Liver (tissue), 9 donors: ENCODE data around the gene ADCY3. TPM values are rescaled to one million over a fixed set of nuclear protein-coding genes. Genes with fewer than 3 reads are reported as not detected.
"Not testable (repeated sequence)": the region's sequence is repeated elsewhere in the genome, so short reads cannot be mapped to it uniquely, and the experiment has no call there.

ENCODE experiments used
- DNase-seq: peaks from one replicate; pipeline ENCODE4 v3.0.0-alpha.2; 2017; ENCODE audit warnings: low spot score
- H3K27ac ChIP-seq, 2 donors: one replicate each; pipeline ENCODE4 v1.7.0; 2013; ENCODE audit warnings: inconsistent platforms in 2 of 2, low read length in 2 of 2, control low read depth in 1 of 2, low read depth in 1 of 2, mild to moderate bottlenecking in 1 of 2
- H3K27me3 ChIP-seq, 4 donors: one replicate each; pipeline versions ENCODE4 v1.6.1 to v1.7.0; 2013; ENCODE audit warnings: low read length in 3 of 4, inconsistent platforms in 1 of 4, mild to moderate bottlenecking in 1 of 4, moderate library complexity in 1 of 4; ENCODE audit not compliant: control insufficient read depth in 4 of 4, insufficient read depth in 4 of 4
- H3K36me3 ChIP-seq, 4 donors: one replicate each; pipeline versions ENCODE4 v1.6.1 to v1.7.0; 2013; ENCODE audit warnings: low read length in 3 of 4, mild to moderate bottlenecking in 3 of 4, low read depth in 1 of 4, moderate library complexity in 1 of 4; ENCODE audit not compliant: control insufficient read depth in 4 of 4, insufficient read depth in 3 of 4
- H3K4me1 ChIP-seq, 4 donors: one replicate each; pipeline versions ENCODE4 v1.6.1 to v1.7.0; 2013; ENCODE audit warnings: low read length in 3 of 4, mild to moderate bottlenecking in 3 of 4, moderate library complexity in 1 of 4; ENCODE audit not compliant: control insufficient read depth in 4 of 4, insufficient read depth in 4 of 4
- H3K4me3 ChIP-seq, 3 donors: one replicate each; pipeline versions ENCODE4 v1.6.1 to v1.7.0; 2013; ENCODE audit warnings: low read length in 3 of 3, control low read depth in 1 of 3, low read depth in 1 of 3, mild to moderate bottlenecking in 1 of 3
- H3K9ac ChIP-seq, 2 donors: one replicate each; pipeline ENCODE4 v1.7.0; 2013; ENCODE audit warnings: low read length in 2 of 2, mild to moderate bottlenecking in 2 of 2, moderate library complexity in 2 of 2, control low read depth in 1 of 2, low read depth in 1 of 2
- H3K9me3 ChIP-seq, 4 donors: one replicate each; pipeline versions ENCODE4 v1.6.1 to v1.7.0; 2013; ENCODE audit warnings: low read length in 3 of 4; ENCODE audit not compliant: control insufficient read depth in 4 of 4
- ATF3 ChIP-seq: IDR thresholded peaks from 2 replicates; pipeline ENCODE4 v1.6.1; 2016; ENCODE audit warnings: antibody characterized with exemption
- CTCF ChIP-seq: fragments of 150-350 bp; IDR thresholded peaks from 2 replicates; pipeline ENCODE4 v1.5.1; 2017; ENCODE audit warnings: improper control_type of control experiment, low read depth, low read length; ENCODE audit not compliant: missing input control
- EGR1 ChIP-seq, 2 donors: IDR thresholded peaks; 2 replicates each; pipeline ENCODE4 v1.6.1; 2016 to 2018; ENCODE audit warnings: antibody characterized with exemption in 2 of 2, low read depth in 2 of 2
- FOXA1 ChIP-seq: IDR thresholded peaks from 2 replicates; pipeline ENCODE4 v1.6.1; 2016; ENCODE audit warnings: antibody characterized with exemption
- FOXA2 ChIP-seq: IDR thresholded peaks from 2 replicates; pipeline ENCODE4 v1.6.1; 2016; ENCODE audit warnings: antibody characterized with exemption
- GABPA ChIP-seq, 2 donors: IDR thresholded peaks in 1 of 2; conservative IDR thresholded peaks in 1 of 2; 2 replicates each; pipeline ENCODE4 v1.6.1; 2016; ENCODE audit warnings: antibody characterized with exemption in 2 of 2, mild to moderate bottlenecking in 1 of 2, moderate library complexity in 1 of 2
- HNF4A ChIP-seq, 2 donors: conservative IDR thresholded peaks; 2 replicates each; pipeline ENCODE4 v1.6.1; 2016; ENCODE audit warnings: antibody characterized with exemption in 2 of 2, mild to moderate bottlenecking in 2 of 2
- NR2F2 ChIP-seq: IDR thresholded peaks from 2 replicates; pipeline ENCODE4 v1.6.1; 2016; ENCODE audit warnings: antibody characterized with exemption
- RAD21 ChIP-seq, 2 donors: IDR thresholded peaks; 2 replicates each; pipeline ENCODE4 v1.6.1; 2016; ENCODE audit warnings: antibody characterized with exemption in 2 of 2, mild to moderate bottlenecking in 2 of 2
- RXRA ChIP-seq, 2 donors: IDR thresholded peaks; 2 replicates each; pipeline ENCODE4 v1.6.1; 2017 to 2018; ENCODE audit warnings: antibody characterized with exemption in 2 of 2, mild to moderate bottlenecking in 1 of 2
- SP1 ChIP-seq: IDR thresholded peaks from 2 replicates; pipeline ENCODE4 v1.6.1; 2018; ENCODE audit warnings: antibody characterized with exemption, mild to moderate bottlenecking
- WGBS: extraction: QIAGEN DNeasy Blood & Tissue Kit; methylation state at CpG from one replicate; pipeline ENCODE4 v1.1.7; 2013; 5-methylcytosine and 5-hydroxymethylcytosine counted together
- polyA plus RNA-seq, 2 donors: library from polyadenylated mRNA; stranded (reverse) in 1 of 2; unstranded in 1 of 2; fragments of 200-250 nt in 1 of 2; fragments of >200 nt in 1 of 2; fragmentation: Nextera tagmentation in 1 of 2; extraction: Ambion mirVana in 1 of 2; gene quantifications; one replicate each; pipeline versions ENCODE4 v1.2.1 to v1.2.3, GENCODE V29; 2013 to 2015
- total RNA-seq, 2 donors: library from RNA; depleted of rRNA; stranded (reverse); fragments of >200 nt; gene quantifications; one replicate each; pipeline ENCODE4 v1.2.3, GENCODE V29; 2014
- TF ChIP-seq, protein P1 (sequence below): IDR thresholded peaks from 2 replicates; pipeline ENCODE4 v1.6.1; 2016; ENCODE audit warnings: antibody characterized with exemption
- donor health status: healthy.
- donor health status: healthy.
- donor health status: healthy.
- donor health status: healthy.
- donor health status: healthy.

The ADCY3 gene
- total and polyA plus RNA-seq, 4 donors: 0.99 to 8.4 (median 6.4) TPM

- peaks cover 0 to 3% (median 0%) of the 10 kb centered on the region in 4 donors for H3K36me3 ChIP-seq
- no peak for DNase-seq
- no peaks in the 10 kb centered on the region for H3K9me3 ChIP-seq
- no peak overlapping the region for H3K9ac ChIP-seq
- no peaks in the 10 kb centered on the region for H3K27me3 ChIP-seq
- WGBS: 94% methylated on average over 9 of the region's 9 CpGs
- no peaks in the 10 kb centered on the region for H3K4me1 ChIP-seq
- H3K27ac ChIP-seq: no peak overlapping the region
- TF ChIP-seq CTCF (no peak), HNF4A (conservative IDR thresholded peaks at IDR 0.05) (no peak), NR2F2 (no peak), FOXA2 (no peak), EGR1 (IDR thresholded peaks at IDR 0.05; ENCODE audit: low read depth in 2 of 2) (no peak), RXRA (IDR thresholded peaks at IDR 0.05) (no peak), FOXA1 (no peak), ATF3 (no peak), RAD21 (IDR thresholded peaks at IDR 0.05) (no peak), GABPA (IDR thresholded peaks at IDR 0.05 in 1 of 2, conservative IDR thresholded peaks at IDR 0.05 in 1 of 2) (no peak)
- TF ChIP-seq, protein P1, sequence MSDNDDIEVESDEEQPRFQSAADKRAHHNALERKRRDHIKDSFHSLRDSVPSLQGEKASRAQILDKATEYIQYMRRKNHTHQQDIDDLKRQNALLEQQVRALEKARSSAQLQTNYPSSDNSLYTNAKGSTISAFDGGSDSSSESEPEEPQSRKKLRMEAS: no peak
- no peak overlapping the region for H3K4me3 ChIP-seq
Observed at GRCh38 chr2:24836706-24837105, 83.3 kb downstream of the ADCY3 start.

DNA sequence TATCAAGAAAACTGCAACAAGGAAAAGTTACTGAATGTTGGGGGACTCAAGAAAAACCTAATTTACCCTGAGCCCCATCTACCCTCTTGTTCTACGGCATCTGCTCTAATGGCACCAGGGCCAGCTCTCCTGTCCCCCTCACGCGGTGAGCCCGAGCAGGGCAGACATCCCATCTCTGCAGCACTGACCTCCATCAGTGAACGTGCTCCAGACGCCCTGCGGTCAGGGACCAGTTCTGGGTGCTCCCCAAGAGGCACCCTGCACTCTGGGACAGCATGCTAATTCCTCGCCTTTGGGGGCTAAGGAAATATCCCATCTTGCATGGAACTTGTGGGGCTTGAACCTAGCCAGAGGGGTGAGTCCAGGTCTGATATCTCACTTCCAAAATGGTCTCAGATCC, 83.8 kb downstream of the ADCY3 start:
- no peak for DNase-seq
- no peak for TF ChIP-seq FOXA2
- no peak for TF ChIP-seq SP1
- no peak for TF ChIP-seq GABPA (IDR thresholded peaks at IDR 0.05 in 1 of 2, conservative IDR thresholded peaks at IDR 0.05 in 1 of 2)
- TF ChIP-seq RAD21 (IDR thresholded peaks at IDR 0.05): no peak
- no peak for TF ChIP-seq NR2F2
- TF ChIP-seq EGR1 (IDR thresholded peaks at IDR 0.05; ENCODE audit: low read depth in 2 of 2): no peak
- TF ChIP-seq HNF4A (conservative IDR thresholded peaks at IDR 0.05): no peak
- no peak for TF ChIP-seq CTCF

DNA sequence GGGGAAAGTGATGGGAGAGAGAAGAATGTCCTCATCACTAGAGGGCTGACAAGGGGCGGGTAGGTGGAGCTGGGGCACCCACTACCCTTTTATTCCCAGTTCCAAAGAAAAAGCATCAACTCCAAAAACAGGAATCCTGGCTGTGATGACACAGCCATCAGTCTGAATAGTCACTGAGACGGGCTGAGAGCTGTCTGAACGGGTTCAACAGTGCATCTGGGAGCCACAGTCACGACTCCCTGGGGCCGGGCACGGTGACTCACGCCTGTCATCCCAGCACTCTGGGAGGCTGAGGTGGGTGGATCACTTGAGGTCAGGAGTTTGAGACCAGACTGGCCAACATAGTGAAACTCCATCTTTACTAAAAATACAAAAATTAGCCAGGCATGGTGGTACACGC, 84.6 kb downstream of the ADCY3 start:
- H3K4me3 ChIP-seq, DNase-seq, H3K9ac ChIP-seq, H3K27ac ChIP-seq, H3K9me3 ChIP-seq, H3K4me1 ChIP-seq, H3K36me3 ChIP-seq, H3K27me3 ChIP-seq: not testable (repeated sequence)
- WGBS: 89% methylated on average over 8 of the region's 8 CpGs

More for the DNA sequence above, 83.8 kb downstream of the ADCY3 start:
- peaks cover 0 to 3% (median 0%) of the 10 kb centered on the region in 4 donors for H3K36me3 ChIP-seq
- no peak overlapping the region for H3K27ac ChIP-seq
- no peaks in the 10 kb centered on the region for H3K9me3 ChIP-seq
- H3K9ac ChIP-seq: no peak overlapping the region
- H3K4me1 ChIP-seq: no peaks in the 10 kb centered on the region
- no peaks in the 10 kb centered on the region for H3K27me3 ChIP-seq
- 96% methylated on average over 8 of the region's 8 CpGs for WGBS
- H3K4me3 ChIP-seq: no peak overlapping the region
